Neutrophil (primary cell): ENCODE results near the gene GIMAP7.

ENCODE experiments used
- H3K27ac ChIP-seq: fragments of 200-600 bp; sonication (generic); 2 replicates; pipeline ENCODE4 v1.5.1; 2016; ENCODE audit warnings: mild to moderate bottlenecking, moderate library complexity
- H3K27me3 ChIP-seq: fragments of 200-600 bp; sonication (generic); 2 replicates; pipeline ENCODE4 v1.6.0; 2016; ENCODE audit warnings: mild to moderate bottlenecking
- H3K36me3 ChIP-seq: fragments of 200-600 bp; sonication (generic); 2 replicates; pipeline ENCODE4 v1.5.1; 2017
- H3K4me1 ChIP-seq, 2 experiments: fragments of 200-600 bp in 1 of 2; sonication (generic) in 1 of 2; 1 replicate in 1 of 2; 2 replicates in 1 of 2; pipeline versions ENCODE4 v1.5.1 to v1.6.1; 2013 to 2016; ENCODE audit warnings: low read depth in 1 of 2, low read length in 1 of 2, mild to moderate bottlenecking in 1 of 2, moderate library complexity in 1 of 2; ENCODE audit not compliant: control insufficient read depth in 1 of 2, insufficient read depth in 1 of 2
- H3K4me3 ChIP-seq, 2 experiments: fragments of 200-600 bp in 1 of 2; sonication (generic) in 1 of 2; 1 replicate in 1 of 2; 2 replicates in 1 of 2; pipeline ENCODE4 v1.5.1; 2013 to 2016; ENCODE audit warnings: low read depth in 1 of 2, low read length in 1 of 2, mild to moderate bottlenecking in 1 of 2, moderate library complexity in 1 of 2
- H3K9me3 ChIP-seq: fragments of 200-600 bp; sonication (generic); 2 replicates; pipeline ENCODE4 v1.5.1; 2016
- CTCF ChIP-seq: fragments of 200-600 bp; sonication (generic); IDR thresholded peaks from 2 replicates; pipeline ENCODE4 v1.5.1; 2016; ENCODE audit warnings: antibody characterized with exemption

Gene GIMAP7

GRCh38 chr7:150514748-150515222, at the start of gene GIMAP7:
TSS of gene GIMAP7 (plus strand) at chr7:150514872. CDS start at chr7:150519975, 5,103 bp downstream.
- no peak for TF ChIP-seq CTCF
- no peak within 1 kb of the TSS for H3K27ac ChIP-seq
- no peaks in the 10 kb centered on the region for H3K4me1 ChIP-seq
- H3K9me3 ChIP-seq, result no peaks in the 10 kb centered on the region
- H3K27me3 ChIP-seq, result peaks cover 17% of the 10 kb centered on the region
- no peaks in the 10 kb centered on the region for H3K36me3 ChIP-seq
- no peak within 1 kb of the TSS for H3K4me3 ChIP-seq

GRCh38 chr7:150464962-150465361, 49.7 kb upstream of the GIMAP7 start:
- no peaks in the 10 kb centered on the region for H3K36me3 ChIP-seq
- H3K9me3 ChIP-seq, result peaks cover 11% of the 10 kb centered on the region
- no peaks in the 10 kb centered on the region for H3K27me3 ChIP-seq
- no peak overlapping the region for H3K4me3 ChIP-seq
- no peak for TF ChIP-seq CTCF
- no peaks in the 10 kb centered on the region for H3K4me1 ChIP-seq
- H3K27ac ChIP-seq, result no peak overlapping the region

- no peak for TF ChIP-seq CTCF
- Histone ChIP-seq H3K9me3 (peaks cover 11% of the 10 kb centered on the region), H3K4me1 (no peaks in the 10 kb centered on the region), H3K27me3 (no peaks in the 10 kb centered on the region), H3K36me3 (no peaks in the 10 kb centered on the region), H3K27ac (no peak overlapping the region), H3K4me3 (no peak overlapping the region)
These were observed 49.3 kb upstream of the GIMAP7 start for GRCh38 chr7:150465414-150465813.

GRCh38 chr7:150466477-150466876, 48.2 kb upstream of the GIMAP7 start:
- Histone ChIP-seq H3K36me3 (no peaks in the 10 kb centered on the region), H3K27ac (no peak overlapping the region), H3K9me3 (peaks cover 10% of the 10 kb centered on the region)

GRCh38 chr7:150468241-150468640, 46.4 kb upstream of the GIMAP7 start:
- Histone ChIP-seq H3K4me3 (no peak overlapping the region), H3K36me3 (no peaks in the 10 kb centered on the region), H3K27me3 (no peaks in the 10 kb centered on the region), H3K4me1 (no peaks in the 10 kb centered on the region), H3K9me3 (no peaks in the 10 kb centered on the region), H3K27ac (no peak overlapping the region)
- TF ChIP-seq CTCF, result no peak

More at GRCh38 chr7:150466477-150466876, 48.2 kb upstream of the GIMAP7 start:
- Histone ChIP-seq H3K27me3 (no peaks in the 10 kb centered on the region), H3K4me3 (no peak overlapping the region), H3K4me1 (no peaks in the 10 kb centered on the region)
- TF ChIP-seq CTCF, result no peak

- Histone ChIP-seq H3K27ac (no peak overlapping the region), H3K9me3 (no peaks in the 10 kb centered on the region), H3K27me3 (no peaks in the 10 kb centered on the region), H3K36me3 (no peaks in the 10 kb centered on the region), H3K4me3 (no peak overlapping the region), H3K4me1 (no peaks in the 10 kb centered on the region)
- TF ChIP-seq CTCF, result no peak
These were observed 42.8 kb upstream of the GIMAP7 start for GRCh38 chr7:150471886-150472285.
